ENCODE results near the gene ASXL2. TPM values are rescaled to one million over a fixed set of nuclear protein-coding genes. Genes with fewer than 3 reads are reported as not detected.

The ASXL2 gene
- total and polyA plus RNA-seq, 2 of the 13 experiments (the other 11 are each of a cell fraction or from before 2014, with no cell fraction given), result 12.1 to 19.2 TPM

GRCh38 chr2:25697559-25698341, 180.5 kb downstream of the ASXL2 start (continued):
- no peak for TF ChIP-seq CREB3 (CRISPR knock-in tag; IDR thresholded peaks at IDR 0.05)
- TF ChIP-seq ZNF687 (CRISPR knock-in tag; IDR thresholded peaks at IDR 0.05), result peak; percentile 47
- no peak for TF ChIP-seq RXRA (CRISPR knock-in tag; IDR thresholded peaks at IDR 0.05)
- TF ChIP-seq ZNF747 (CRISPR knock-in tag; IDR thresholded peaks at IDR 0.05; ENCODE audit: borderline replicate concordance), result no peak
- TF ChIP-seq MXI1 (IDR thresholded peaks at IDR 0.05; ENCODE audit: borderline replicate concordance, low read depth, low read length), result no peak
- TF ChIP-seq TEAD3 (CRISPR knock-in tag; optimal IDR thresholded peaks at IDR 0.05; ENCODE audit: borderline replicate concordance), result peak; percentile 15
- no peak for TF ChIP-seq CHD2 (IDR thresholded peaks at IDR 0.05; ENCODE audit: low read depth, low read length)
- peak; percentile 50; the same call in 1 of the 2 replicates for TF ChIP-seq FOXC1 (CRISPR knock-in tag; IDR thresholded peaks at IDR 0.05; ENCODE audit: borderline replicate concordance)
- TF ChIP-seq HOXD1 (CRISPR knock-in tag; IDR thresholded peaks at IDR 0.05), result no peak
- TF ChIP-seq, protein P1, sequence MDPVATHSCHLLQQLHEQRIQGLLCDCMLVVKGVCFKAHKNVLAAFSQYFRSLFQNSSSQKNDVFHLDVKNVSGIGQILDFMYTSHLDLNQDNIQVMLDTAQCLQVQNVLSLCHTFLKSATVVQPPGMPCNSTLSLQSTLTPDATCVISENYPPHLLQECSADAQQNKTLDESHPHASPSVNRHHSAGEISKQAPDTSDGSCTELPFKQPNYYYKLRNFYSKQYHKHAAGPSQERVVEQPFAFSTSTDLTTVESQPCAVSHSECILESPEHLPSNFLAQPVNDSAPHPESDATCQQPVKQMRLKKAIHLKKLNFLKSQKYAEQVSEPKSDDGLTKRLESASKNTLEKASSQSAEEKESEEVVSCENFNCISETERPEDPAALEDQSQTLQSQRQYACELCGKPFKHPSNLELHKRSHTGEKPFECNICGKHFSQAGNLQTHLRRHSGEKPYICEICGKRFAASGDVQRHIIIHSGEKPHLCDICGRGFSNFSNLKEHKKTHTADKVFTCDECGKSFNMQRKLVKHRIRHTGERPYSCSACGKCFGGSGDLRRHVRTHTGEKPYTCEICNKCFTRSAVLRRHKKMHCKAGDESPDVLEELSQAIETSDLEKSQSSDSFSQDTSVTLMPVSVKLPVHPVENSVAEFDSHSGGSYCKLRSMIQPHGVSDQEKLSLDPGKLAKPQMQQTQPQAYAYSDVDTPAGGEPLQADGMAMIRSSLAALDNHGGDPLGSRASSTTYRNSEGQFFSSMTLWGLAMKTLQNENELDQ (CRISPR knock-in tag; IDR thresholded peaks at IDR 0.05; ENCODE audit: borderline replicate concordance), result no peak
- no peak for TF ChIP-seq ZNF720 (CRISPR knock-in tag; IDR thresholded peaks at IDR 0.05)
- TF ChIP-seq ZNF124 (CRISPR knock-in tag; IDR thresholded peaks at IDR 0.05), result no peak
- TF ChIP-seq BORCS8-MEF2B (CRISPR knock-in tag; IDR thresholded peaks at IDR 0.05), result no peak
- TF ChIP-seq, protein P2, sequence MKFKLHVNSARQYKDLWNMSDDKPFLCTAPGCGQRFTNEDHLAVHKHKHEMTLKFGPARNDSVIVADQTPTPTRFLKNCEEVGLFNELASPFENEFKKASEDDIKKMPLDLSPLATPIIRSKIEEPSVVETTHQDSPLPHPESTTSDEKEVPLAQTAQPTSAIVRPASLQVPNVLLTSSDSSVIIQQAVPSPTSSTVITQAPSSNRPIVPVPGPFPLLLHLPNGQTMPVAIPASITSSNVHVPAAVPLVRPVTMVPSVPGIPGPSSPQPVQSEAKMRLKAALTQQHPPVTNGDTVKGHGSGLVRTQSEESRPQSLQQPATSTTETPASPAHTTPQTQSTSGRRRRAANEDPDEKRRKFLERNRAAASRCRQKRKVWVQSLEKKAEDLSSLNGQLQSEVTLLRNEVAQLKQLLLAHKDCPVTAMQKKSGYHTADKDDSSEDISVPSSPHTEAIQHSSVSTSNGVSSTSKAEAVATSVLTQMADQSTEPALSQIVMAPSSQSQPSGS (CRISPR knock-in tag; IDR thresholded peaks at IDR 0.05), result no peak
- no peak for TF ChIP-seq IRF9 (CRISPR knock-in tag; IDR thresholded peaks at IDR 0.05; ENCODE audit: borderline replicate concordance)
- no peak for TF ChIP-seq REL (CRISPR knock-in tag; conservative IDR thresholded peaks at IDR 0.05)
- no peak for TF ChIP-seq MZF1 (CRISPR knock-in tag; IDR thresholded peaks at IDR 0.05; ENCODE audit: borderline replicate concordance)
- 0 out of 2 replicates have a peak, but pooled peaks have one; percentile 49 for TF ChIP-seq ZNF292 (CRISPR knock-in tag; IDR thresholded peaks at IDR 0.05; ENCODE audit: borderline replicate concordance, low read depth)
- no peak for TF ChIP-seq RBAK (CRISPR knock-in tag; IDR thresholded peaks at IDR 0.05)
- TF ChIP-seq PLRG1 (conservative IDR thresholded peaks at IDR 0.05), result no peak
